DLD1 (cell line): ENCODE data around the gene ACE2.

Source experiments
- in situ Hi-C: cut with HindIII; loops from 2 replicates; pipeline ENCODE4 v1.10.0; 2017; ENCODE audit warnings: low sequenced_read_pairs

The ACE2 gene

DNA sequence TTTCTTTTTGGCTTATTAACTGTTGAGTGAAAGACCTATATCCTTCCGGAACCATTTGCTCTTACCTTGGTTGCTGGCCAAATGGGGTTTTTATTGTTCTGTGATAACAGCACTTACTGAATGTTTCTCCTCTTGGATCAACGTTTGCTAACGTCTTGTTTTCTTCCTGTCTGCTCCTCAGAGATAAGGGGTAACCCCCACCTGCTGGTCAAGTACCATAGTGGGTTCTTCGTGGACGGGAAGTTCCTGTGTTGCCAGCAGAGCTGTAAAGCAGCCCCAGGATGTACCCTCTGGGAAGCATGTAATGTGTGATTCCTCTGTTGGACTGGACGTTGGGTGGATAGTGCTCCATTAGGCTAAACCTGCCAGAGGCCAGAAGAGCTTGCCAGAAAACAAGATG, 84.8 kb downstream of the ACE2 start:
- in situ Hi-C loops = no loop called here

DNA sequence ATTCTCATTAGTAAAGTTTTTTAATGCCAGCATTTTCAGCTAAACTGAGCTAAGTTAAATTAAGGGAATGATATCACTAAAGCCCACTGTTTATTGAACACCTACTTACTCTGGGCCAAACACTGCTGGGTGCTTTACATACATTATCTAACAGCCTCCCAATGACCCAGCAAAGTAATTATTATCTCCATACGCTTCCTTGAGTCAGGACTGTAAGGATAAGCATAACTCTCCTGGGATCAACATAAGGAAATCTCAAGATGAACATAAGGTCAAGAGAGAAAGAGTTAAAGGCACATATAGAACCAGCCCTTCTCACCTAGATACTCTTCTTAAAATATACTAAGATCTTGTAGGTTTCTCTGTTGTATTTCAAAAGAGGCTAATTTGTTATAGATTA, 86.5 kb downstream of the ACE2 start:
- in situ Hi-C loops = no loop called here

DNA sequence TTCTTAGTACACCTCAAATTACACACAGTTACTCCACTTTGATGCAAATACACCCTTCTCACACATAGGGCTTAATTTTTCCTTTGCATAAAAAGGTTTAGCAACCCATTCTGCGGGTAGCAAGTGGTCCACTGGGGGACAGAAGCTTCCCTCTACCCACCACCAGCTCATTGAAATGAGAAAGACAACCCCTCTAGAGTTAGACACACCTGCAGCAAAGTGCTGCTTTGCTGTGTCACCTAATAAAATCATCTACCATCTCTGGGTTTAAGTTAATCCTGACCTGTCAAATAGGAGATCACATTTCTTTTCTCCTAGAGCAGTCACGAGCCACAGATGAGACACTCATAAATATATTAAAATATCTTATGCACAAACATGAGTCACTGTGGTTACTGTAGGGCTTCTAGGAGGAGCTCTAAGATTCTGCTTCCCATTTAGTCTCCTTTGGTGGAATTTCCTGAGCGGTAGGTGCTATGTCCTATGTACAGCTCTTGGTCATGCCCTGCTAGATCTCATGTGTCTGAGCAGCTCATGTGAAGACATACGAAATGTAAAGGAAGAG, 88.3 kb downstream of the ACE2 start:
- in situ Hi-C loops = no loop called here

DNA sequence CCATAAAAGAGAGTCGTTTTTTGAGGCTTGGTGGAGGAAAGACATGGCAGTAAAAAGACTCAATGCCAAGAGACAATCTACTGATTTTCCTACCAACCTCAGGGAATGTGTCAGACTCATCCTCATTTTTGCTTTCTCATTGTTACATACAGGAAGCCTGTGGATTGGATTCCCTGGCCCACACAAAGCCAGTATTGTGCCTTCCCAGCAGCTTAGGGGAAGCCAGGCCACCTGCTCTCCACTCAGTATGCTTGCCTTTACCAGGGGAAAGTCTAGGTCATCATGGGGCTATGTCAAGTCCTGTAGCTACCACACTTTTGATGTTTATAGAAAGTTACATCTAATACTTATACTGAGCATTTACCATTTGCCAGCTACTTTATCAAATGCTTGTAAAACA, 89.2 kb downstream of the ACE2 start:
- in situ Hi-C loops = no loop called here
